Neural progenitor cell (in vitro differentiated cells): ENCODE data around the gene VEZF1. TPM values are rescaled to one million over a fixed set of nuclear protein-coding genes. Genes with fewer than 3 reads are reported as not detected.
A peak's percentile ranks its signal among the peaks of the same experiment; 100 is the strongest.

Experiments
- DNase-seq: peaks from one replicate; pipeline ENCODE4 v3.0.0-alpha.2; 2016; ENCODE audit warnings: low spot score
- H2AFZ ChIP-seq: fragments of 200-600 bp; sonication (generic); replicated peaks from 2 replicates; pipeline ENCODE4 v1.6.1; 2016; ENCODE audit warnings: antibody characterized with exemption
- H3F3A ChIP-seq: fragments of 200-600 bp; sonication (generic); 2 replicates; pipeline ENCODE4 v1.6.1; 2016; ENCODE audit warnings: antibody characterized with exemption, low read depth
- H3K27ac ChIP-seq: fragments of 200-600 bp; sonication (generic); 2 replicates; pipeline ENCODE4 v1.5.1; 2016; ENCODE audit warnings: mild to moderate bottlenecking
- H3K27me3 ChIP-seq: fragments of 200-600 bp; sonication (generic); 2 replicates; pipeline ENCODE4 v1.6.1; 2016; ENCODE audit warnings: mild to moderate bottlenecking, moderate library complexity
- H3K36me3 ChIP-seq: fragments of 200-600 bp; sonication (generic); 2 replicates; pipeline ENCODE4 v1.5.1; 2016
- H3K4me1 ChIP-seq: fragments of 200-600 bp; sonication (generic); 2 replicates; pipeline ENCODE4 v1.6.1; 2016; ENCODE audit warnings: mixed run types
- H3K4me2 ChIP-seq: fragments of 200-600 bp; sonication (generic); 2 replicates; pipeline ENCODE4 v1.6.1; 2016
- H3K4me3 ChIP-seq: fragments of 200-600 bp; sonication (generic); 2 replicates; pipeline ENCODE4 v1.5.1; 2016
- H3K79me2 ChIP-seq: fragments of 200-600 bp; sonication (generic); 2 replicates; pipeline ENCODE4 v1.6.1; 2016; ENCODE audit warnings: low read depth
- H3K9ac ChIP-seq: fragments of 200-600 bp; sonication (generic); 2 replicates; pipeline ENCODE4 v1.6.1; 2016
- H3K9me3 ChIP-seq: fragments of 200-600 bp; sonication (generic); 2 replicates; pipeline ENCODE4 v1.5.1; 2016; ENCODE audit warnings: low read depth
- H4K20me1 ChIP-seq: fragments of 200-600 bp; sonication (generic); 2 replicates; pipeline ENCODE4 v1.6.1; 2016; ENCODE audit warnings: low read depth
- H3K27ac Mint-ChIP-seq: 3 replicates; pipeline ENCODE4 v1.8.0; 2021; ENCODE audit warnings: mixed read lengths
- H3K27me3 Mint-ChIP-seq: 2 replicates; pipeline ENCODE4 v1.8.0; 2022; ENCODE audit warnings: low read depth, mild to moderate bottlenecking, inconsistent platforms, moderate library complexity, mixed read lengths; ENCODE audit not compliant: insufficient read depth
- H3K36me3 Mint-ChIP-seq: 3 replicates; pipeline ENCODE4 v1.8.0; 2021; ENCODE audit warnings: mixed read lengths
- H3K4me1 Mint-ChIP-seq: 3 replicates; pipeline ENCODE4 v1.8.0; 2021; ENCODE audit warnings: mixed read lengths
- H3K4me3 Mint-ChIP-seq: 3 replicates; pipeline ENCODE4 v1.8.0; 2021; ENCODE audit warnings: mild to moderate bottlenecking, moderate library complexity, mixed read lengths
- H3K9me3 Mint-ChIP-seq: 3 replicates; pipeline ENCODE4 v1.8.0; 2020; ENCODE audit warnings: mixed read lengths
- EZH2 ChIP-seq: fragments of 200-600 bp; sonication (generic); IDR thresholded peaks from 2 replicates; pipeline ENCODE4 v1.6.1; 2017; ENCODE audit warnings: antibody characterized with exemption, mild to moderate bottlenecking, moderate library complexity
- EZH2phosphoT487 ChIP-seq: fragments of 200-600 bp; sonication (generic); IDR thresholded peaks from 2 replicates; pipeline ENCODE4 v1.6.1; 2017; ENCODE audit warnings: antibody characterized with exemption
- total RNA-seq: library from RNA; depleted of rRNA; stranded (reverse); fragments of >200 nt; gene quantifications from 2 replicates; pipeline ENCODE4 v1.2.3, GENCODE V29; 2015; ENCODE audit warnings: low replicate concordance
- TF ChIP-seq, protein P1 (sequence below): fragments of 200-600 bp; sonication (generic); IDR thresholded peaks from 2 replicates; pipeline ENCODE4 v1.5.1; 2017; ENCODE audit warnings: antibody characterized with exemption, mild to moderate bottlenecking

Gene VEZF1
- total RNA-seq, 1 donor from 2014 or later = 90.4 TPM

DNA sequence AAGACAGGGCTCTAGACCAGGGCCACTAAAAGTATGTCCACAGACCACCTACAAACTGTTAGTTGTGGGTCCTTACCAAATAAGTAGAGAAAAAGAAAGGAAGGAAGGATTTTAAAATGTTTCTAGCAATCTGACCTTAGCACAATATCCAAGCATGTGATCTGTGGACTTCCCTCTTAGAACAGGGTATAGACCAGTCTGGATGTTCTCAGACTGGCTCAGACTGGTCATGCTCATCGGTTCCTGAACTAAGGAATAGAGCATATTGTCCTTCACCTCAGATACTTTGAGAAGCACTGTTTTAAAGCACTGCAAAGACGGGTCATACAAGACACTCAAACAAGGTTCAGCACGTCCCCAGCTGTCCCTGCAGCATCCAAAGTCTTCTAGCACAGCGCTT is 58.7 kb downstream of the VEZF1 start:
- no peak overlapping the region for H3K27ac ChIP-seq
- H3K36me3 Mint-ChIP-seq = no peaks in the 10 kb centered on the region
- H3K4me1 Mint-ChIP-seq = peaks cover 91% of the 10 kb centered on the region
- H3K27me3 Mint-ChIP-seq = no peaks in the 10 kb centered on the region
- peaks cover 46% of the 10 kb centered on the region for H3F3A ChIP-seq
- peak overlapping the region; percentile 94 for H3K27ac Mint-ChIP-seq
- DNase-seq = no peak
- no peak overlapping the region for H2AFZ ChIP-seq
- H3K79me2 ChIP-seq = no peaks in the 10 kb centered on the region
- no peak overlapping the region for H3K9ac ChIP-seq
- H3K9me3 ChIP-seq = no peaks in the 10 kb centered on the region
- TF ChIP-seq EZH2 (no peak), EZH2phosphoT487 (no peak)
- TF ChIP-seq, protein P1, sequence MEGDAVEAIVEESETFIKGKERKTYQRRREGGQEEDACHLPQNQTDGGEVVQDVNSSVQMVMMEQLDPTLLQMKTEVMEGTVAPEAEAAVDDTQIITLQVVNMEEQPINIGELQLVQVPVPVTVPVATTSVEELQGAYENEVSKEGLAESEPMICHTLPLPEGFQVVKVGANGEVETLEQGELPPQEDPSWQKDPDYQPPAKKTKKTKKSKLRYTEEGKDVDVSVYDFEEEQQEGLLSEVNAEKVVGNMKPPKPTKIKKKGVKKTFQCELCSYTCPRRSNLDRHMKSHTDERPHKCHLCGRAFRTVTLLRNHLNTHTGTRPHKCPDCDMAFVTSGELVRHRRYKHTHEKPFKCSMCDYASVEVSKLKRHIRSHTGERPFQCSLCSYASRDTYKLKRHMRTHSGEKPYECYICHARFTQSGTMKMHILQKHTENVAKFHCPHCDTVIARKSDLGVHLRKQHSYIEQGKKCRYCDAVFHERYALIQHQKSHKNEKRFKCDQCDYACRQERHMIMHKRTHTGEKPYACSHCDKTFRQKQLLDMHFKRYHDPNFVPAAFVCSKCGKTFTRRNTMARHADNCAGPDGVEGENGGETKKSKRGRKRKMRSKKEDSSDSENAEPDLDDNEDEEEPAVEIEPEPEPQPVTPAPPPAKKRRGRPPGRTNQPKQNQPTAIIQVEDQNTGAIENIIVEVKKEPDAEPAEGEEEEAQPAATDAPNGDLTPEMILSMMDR = no peak
- H3K9me3 Mint-ChIP-seq = no peaks in the 10 kb centered on the region
- H3K4me1 ChIP-seq = peaks cover 80% of the 10 kb centered on the region
- peak overlapping the region; percentile 55 for H3K4me2 ChIP-seq
- no peaks in the 10 kb centered on the region for H3K27me3 ChIP-seq
- H3K36me3 ChIP-seq = no peaks in the 10 kb centered on the region
- H3K4me3 Mint-ChIP-seq = no peak overlapping the region
- peaks cover 20% of the 10 kb centered on the region for H4K20me1 ChIP-seq
- H3K4me3 ChIP-seq = no peak overlapping the region

DNA sequence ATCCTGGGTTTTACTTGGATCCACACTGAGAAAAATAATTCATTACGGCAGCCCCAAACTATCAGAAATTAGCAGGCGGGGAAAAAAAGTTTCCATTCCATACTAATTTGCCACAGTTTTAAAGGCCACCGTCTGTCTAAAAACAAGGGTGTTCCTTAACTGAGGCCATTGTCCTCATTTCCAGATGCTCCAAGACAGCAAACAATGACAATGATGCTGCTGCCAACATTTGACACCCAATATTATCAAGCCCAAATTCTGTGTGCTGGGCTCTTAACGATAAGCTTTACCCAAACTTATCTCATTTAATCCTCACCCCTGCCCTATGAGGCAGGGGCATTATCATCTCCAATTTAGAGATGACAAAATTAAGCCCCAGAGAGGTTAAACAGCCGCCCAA is 59.1 kb downstream of the VEZF1 start:
- no peaks in the 10 kb centered on the region for H3K9me3 ChIP-seq
- H3K4me1 ChIP-seq = peaks cover 78% of the 10 kb centered on the region
- no peaks in the 10 kb centered on the region for H3K27me3 ChIP-seq
- H3K79me2 ChIP-seq = no peaks in the 10 kb centered on the region
- H3K9me3 Mint-ChIP-seq = no peaks in the 10 kb centered on the region
- H3K4me3 Mint-ChIP-seq = no peak overlapping the region
- H2AFZ ChIP-seq = no peak overlapping the region
- H3K27me3 Mint-ChIP-seq = no peaks in the 10 kb centered on the region
- TF ChIP-seq EZH2phosphoT487 (no peak), EZH2 (no peak)
- TF ChIP-seq, protein P1 = no peak
- H3K9ac ChIP-seq = no peak overlapping the region
- no peak overlapping the region for H3K27ac ChIP-seq
- H3K4me2 ChIP-seq = peak overlapping the region; percentile 55
- H3K36me3 Mint-ChIP-seq = peaks cover 2% of the 10 kb centered on the region
- no peak overlapping the region for H3K4me3 ChIP-seq
- no peaks in the 10 kb centered on the region for H3K36me3 ChIP-seq
- no peak for DNase-seq
- peaks cover 91% of the 10 kb centered on the region for H3K4me1 Mint-ChIP-seq
- H3F3A ChIP-seq = peaks cover 46% of the 10 kb centered on the region
- H4K20me1 ChIP-seq = peaks cover 20% of the 10 kb centered on the region
- H3K27ac Mint-ChIP-seq = peak overlapping the region; percentile 94

DNA sequence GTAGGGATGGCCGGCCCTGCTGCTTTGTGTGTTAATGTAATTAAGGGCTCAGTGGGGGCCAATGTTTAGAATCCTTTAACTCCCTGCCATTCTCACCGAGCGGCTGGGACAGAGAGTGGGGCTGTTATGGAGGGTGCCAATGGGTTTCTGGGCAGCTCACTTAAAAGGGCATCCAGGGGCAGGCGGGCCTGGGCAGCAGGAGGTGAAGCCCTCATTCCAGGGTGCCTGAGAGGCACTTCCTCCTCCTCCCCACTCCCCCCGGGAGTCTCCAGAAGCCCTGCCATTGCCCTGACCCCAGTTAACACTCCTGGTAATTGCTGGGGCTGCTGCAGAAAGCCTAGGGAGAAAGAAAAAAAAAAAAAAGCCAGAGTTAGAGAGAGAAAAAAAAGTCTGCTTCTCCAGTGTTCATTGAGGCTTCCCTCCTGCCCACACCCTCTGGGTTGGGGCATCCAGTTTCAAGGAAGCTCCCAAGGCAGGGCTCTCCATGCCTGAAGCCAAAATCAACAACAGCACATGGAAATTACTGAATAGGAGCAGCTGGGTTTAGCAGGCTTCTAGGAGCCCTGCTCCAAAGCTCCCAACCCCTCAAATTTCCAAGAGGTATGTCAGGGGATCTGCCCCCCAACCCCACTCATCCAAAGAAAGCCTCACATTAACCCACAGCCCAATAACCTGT is 60.9 kb downstream of the VEZF1 start:
- Histone ChIP-seq H3K9ac (no peak overlapping the region), H3K79me2 (no peaks in the 10 kb centered on the region), H3K27ac (peak overlapping the region; percentile 94), H3K4me3 (peak overlapping the region; percentile 23), H3K9me3 (no peaks in the 10 kb centered on the region), H3F3A (peaks cover 46% of the 10 kb centered on the region), H3K36me3 (no peaks in the 10 kb centered on the region), H3K27me3 (no peaks in the 10 kb centered on the region), H4K20me1 (peaks cover 20% of the 10 kb centered on the region), H3K4me2 (peak overlapping the region; percentile 73), H3K4me1 (peaks cover 72% of the 10 kb centered on the region), H2AFZ (no peak overlapping the region)
- no peak for TF ChIP-seq EZH2
- TF ChIP-seq EZH2phosphoT487 = peak; percentile 46
- TF ChIP-seq, protein P1 = no peak
- H3K4me3 Mint-ChIP-seq = peak overlapping the region; percentile 64
- H3K9me3 Mint-ChIP-seq = no peaks in the 10 kb centered on the region
- peaks cover 87% of the 10 kb centered on the region for H3K4me1 Mint-ChIP-seq
- H3K27ac Mint-ChIP-seq = peak overlapping the region; percentile 98
- peaks cover 2% of the 10 kb centered on the region for H3K36me3 Mint-ChIP-seq
- peaks cover 3% of the 10 kb centered on the region for H3K27me3 Mint-ChIP-seq
- peak; percentile 94 for DNase-seq
